WI38 (cell line): ENCODE results near the gene TMC1.

Source experiments
- H3K4me3 ChIP-seq: 2 replicates; pipeline ENCODE4 v1.5.1; 2011; ENCODE audit warnings: low read depth, mild to moderate bottlenecking, control low read depth, low read length
- TF ChIP-seq, protein P1 (sequence below): IDR thresholded peaks from 2 replicates; pipeline ENCODE4 v1.5.1; 2012; ENCODE audit warnings: low read depth, mild to moderate bottlenecking, control low read depth, low read length

TMC1 gene

DNA sequence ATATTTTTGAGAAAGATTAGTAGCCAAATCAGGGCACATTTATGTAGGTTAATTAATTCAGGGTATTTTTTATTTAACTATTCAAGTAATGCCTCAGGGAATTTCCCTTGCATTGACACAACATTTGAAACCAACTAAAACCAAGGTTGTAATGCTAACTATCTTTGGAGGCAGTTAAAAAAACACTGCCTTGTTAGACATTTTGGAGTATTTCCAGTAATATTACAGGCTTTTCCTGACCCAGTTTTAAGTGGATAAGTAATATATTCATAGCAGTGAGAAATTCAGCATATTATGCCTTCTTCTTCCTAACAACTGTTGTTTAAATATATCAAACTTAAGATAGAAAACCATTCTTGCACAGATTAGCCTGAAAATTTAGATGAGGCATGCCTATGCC lies 175.1 kb downstream of the TMC1 start:
- H3K4me3 ChIP-seq: no peak overlapping the region
- TF ChIP-seq, protein P1, sequence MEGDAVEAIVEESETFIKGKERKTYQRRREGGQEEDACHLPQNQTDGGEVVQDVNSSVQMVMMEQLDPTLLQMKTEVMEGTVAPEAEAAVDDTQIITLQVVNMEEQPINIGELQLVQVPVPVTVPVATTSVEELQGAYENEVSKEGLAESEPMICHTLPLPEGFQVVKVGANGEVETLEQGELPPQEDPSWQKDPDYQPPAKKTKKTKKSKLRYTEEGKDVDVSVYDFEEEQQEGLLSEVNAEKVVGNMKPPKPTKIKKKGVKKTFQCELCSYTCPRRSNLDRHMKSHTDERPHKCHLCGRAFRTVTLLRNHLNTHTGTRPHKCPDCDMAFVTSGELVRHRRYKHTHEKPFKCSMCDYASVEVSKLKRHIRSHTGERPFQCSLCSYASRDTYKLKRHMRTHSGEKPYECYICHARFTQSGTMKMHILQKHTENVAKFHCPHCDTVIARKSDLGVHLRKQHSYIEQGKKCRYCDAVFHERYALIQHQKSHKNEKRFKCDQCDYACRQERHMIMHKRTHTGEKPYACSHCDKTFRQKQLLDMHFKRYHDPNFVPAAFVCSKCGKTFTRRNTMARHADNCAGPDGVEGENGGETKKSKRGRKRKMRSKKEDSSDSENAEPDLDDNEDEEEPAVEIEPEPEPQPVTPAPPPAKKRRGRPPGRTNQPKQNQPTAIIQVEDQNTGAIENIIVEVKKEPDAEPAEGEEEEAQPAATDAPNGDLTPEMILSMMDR: no peak

DNA sequence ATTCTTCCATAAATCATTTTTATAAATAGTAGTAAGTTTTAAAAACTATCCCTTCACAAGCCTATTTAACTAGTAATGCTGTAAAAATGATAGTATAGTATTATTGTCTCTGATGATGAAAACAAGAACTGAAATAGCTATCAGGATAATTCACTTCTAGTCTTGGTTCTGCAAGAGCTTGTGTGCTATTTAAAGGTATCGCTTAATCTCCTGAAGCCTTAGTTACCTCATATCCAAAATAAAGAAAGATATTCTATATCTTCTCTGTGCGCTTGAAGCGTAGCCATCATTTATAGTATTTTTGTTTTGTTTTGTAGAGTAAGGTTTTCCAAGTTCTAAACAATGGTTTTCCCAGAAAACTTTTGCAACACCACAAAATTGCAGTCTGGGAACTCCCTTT lies 180.1 kb downstream of the TMC1 start:
- TF ChIP-seq, protein P1: no peak
- H3K4me3 ChIP-seq: no peak overlapping the region

DNA sequence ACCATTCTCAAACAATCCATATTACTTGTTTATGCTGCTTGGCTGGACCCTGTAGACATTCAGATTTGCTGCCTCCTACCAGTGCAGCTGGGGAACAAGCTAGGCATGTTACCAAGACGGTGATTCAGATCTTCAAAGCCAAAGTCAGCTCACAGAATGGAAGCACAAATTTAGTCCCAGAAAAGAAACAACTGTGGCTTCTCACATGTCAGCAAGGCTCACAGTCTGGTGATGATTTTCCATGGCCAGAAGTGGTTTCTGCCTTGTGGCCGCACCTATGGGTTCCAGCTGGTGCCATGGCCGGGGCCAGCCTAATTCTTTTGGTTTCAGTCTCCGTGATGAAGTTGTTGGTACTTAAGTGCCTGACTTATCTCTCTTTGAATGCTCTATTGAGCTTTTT lies 182.2 kb downstream of the TMC1 start:
- TF ChIP-seq, protein P1: no peak
- H3K4me3 ChIP-seq: no peak overlapping the region

DNA sequence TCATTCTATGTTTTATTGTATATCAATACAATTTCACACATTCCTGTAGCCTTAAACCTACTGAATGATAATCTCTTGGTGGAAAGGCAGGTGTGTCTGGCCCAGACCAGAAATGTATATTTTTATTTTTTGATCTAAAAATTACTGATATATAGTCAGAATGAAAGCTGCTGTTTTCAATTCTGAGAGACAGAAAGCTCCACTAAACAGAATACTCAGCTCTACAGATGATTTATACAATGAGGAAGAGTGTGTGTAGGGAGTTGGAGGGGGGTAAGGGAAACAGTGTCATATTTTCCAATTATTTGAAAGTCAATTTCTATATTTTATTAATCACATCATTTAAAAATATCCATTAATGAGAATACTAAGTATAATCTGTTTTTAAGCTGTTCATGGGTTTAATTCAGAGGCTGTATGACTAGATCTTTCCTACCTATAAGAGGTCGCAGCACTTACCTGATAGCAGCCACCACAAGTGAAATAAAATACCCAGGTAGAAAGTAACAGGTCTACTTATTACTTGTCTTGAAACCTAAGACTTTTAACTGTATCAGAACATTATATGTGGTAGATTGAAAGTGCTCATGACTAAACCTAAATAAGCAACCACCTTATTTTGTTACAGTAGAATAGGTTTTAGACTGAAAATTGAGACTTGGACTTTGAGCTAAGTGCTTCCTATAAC lies 183.4 kb downstream of the TMC1 start:
- no peak overlapping the region for H3K4me3 ChIP-seq
- TF ChIP-seq, protein P1: no peak

DNA sequence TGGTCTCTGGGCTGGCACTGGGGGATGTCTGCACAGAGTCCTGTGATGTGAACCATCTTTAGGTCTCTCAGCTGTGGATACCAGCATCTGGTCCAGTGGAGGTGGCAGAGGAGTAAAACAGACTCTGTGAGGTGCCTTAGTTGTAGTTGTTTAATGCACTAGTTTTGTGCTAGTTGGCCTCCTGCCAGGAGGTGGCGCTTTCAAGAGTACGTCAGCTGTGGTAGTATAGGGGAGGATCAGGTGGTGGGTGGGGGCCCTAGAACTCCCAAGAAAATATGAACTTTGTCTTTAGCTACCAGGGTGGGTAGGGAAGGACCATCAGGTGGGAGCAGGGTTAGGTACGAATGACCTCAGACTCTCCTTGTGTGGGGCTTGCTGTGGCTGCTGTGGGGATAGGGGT lies 197.1 kb downstream of the TMC1 start:
- TF ChIP-seq, protein P1: no peak
- H3K4me3 ChIP-seq: no peak overlapping the region

DNA sequence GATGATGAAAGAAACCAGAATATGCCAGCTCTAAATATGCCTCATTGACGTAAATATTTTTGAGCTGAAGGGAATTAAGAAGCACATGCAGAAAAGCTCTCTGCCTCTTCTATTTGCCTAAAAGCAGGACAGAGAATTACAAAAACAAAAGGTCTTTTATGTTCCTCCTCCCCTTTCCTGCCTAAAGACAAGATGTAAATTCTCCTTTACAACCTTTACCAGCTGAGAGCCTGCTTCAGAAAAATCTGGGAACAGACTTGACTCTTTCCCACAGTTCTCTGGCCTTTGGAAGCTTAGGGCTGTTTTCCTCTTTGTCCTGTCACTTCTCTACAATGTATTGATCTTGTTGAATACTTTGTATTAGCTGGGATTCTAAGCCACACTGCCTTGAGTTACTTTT lies 199.7 kb downstream of the TMC1 start:
- no peak overlapping the region for H3K4me3 ChIP-seq
- TF ChIP-seq, protein P1: no peak

DNA sequence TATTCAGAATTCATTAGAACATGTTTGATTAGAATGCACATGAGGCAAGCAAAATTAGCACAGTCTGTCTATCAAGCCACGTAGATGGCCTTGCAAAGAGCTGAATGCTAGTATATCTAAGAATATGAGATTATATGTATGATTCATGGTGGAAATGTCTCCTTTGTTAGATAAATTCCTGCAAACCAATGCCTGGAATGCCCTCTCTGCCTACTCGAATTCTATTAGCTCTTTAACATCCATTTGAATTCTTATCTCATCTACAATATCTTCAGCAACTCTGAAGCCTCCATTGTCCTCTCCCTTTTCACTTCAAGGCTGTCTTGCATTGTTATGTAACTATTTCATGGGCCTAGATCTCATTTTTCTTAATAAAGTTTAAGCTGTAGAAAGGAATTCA lies 205.5 kb downstream of the TMC1 start:
- TF ChIP-seq, protein P1: no peak
- no peak overlapping the region for H3K4me3 ChIP-seq
